Endothelial cell of umbilical vein (primary cell): ENCODE results near the gene NKD2. TPM values are rescaled to one million over a fixed set of nuclear protein-coding genes. Genes with fewer than 3 reads are reported as not detected.
"Not testable (repeated sequence)": the region's sequence is repeated elsewhere in the genome, so short reads cannot be mapped to it uniquely, and the experiment has no call there.

ENCODE experiments used
- BruUV-seq: library from RNA; stranded (reverse); fragments of 400-500 nt; replicated peaks from 2 replicates; lab custom pipeline; 2021; lab: Mats Ljungman, UMichigan
- CTCF ChIA-PET: fragments of 300-600, 350-600 bp; sonication (Branson Sonifier 250); formaldehyde crosslinking; loops from one replicate; lab custom pipeline; 2021; ENCODE audit warnings: antibody characterized with exemption, inconsistent platforms; lab: Charles Lee
- POLR2A ChIA-PET: fragments of 300-600, 350-600 bp; sonication (Branson Sonifier 250); formaldehyde crosslinking; loops from one replicate; lab custom pipeline; 2021; ENCODE audit warnings: antibody characterized with exemption, inconsistent platforms; lab: Charles Lee
- DNase-seq: peaks from one replicate; pipeline ENCODE4 v3.0.0-alpha.2; 2011; ENCODE audit warnings: low read depth, low spot score
- FAIRE-seq: peaks from 2 replicates; lab custom pipeline; 2011; peaks lifted over from hg19 to GRCh38; lab: Jason Lieb, UNC
- H2AFZ ChIP-seq: 2 replicates; pipeline ENCODE4 v1.6.0; 2012; ENCODE audit warnings: low read depth, low read length, control low read depth, inconsistent platforms
- H3K27ac ChIP-seq: 2 replicates; pipeline ENCODE4 v1.5.1; 2011; ENCODE audit warnings: low read depth, mild to moderate bottlenecking, control low read depth, low read length, moderate library complexity; ENCODE audit not compliant: insufficient read depth
- H3K27me3 ChIP-seq, 2 experiments: 2 replicates each; pipeline versions ENCODE4 v1.6.0 to v1.6.1; 2011; ENCODE audit warnings: low read length in 2 of 2, mixed read lengths in 1 of 2; ENCODE audit not compliant: control insufficient read depth in 2 of 2, insufficient read depth in 2 of 2
- H3K36me3 ChIP-seq, 2 experiments: 2 replicates in 1 of 2; 3 replicates in 1 of 2; pipeline ENCODE4 v1.5.1; 2011; ENCODE audit warnings: low read length in 2 of 2, mild to moderate bottlenecking in 1 of 2, moderate library complexity in 1 of 2; ENCODE audit not compliant: control insufficient read depth in 2 of 2, insufficient read depth in 2 of 2; ENCODE audit errors: extremely low read depth in 1 of 2
- H3K4me1 ChIP-seq: 3 replicates; pipeline ENCODE4 v1.5.1; 2011; ENCODE audit warnings: mild to moderate bottlenecking, low read length; ENCODE audit not compliant: control insufficient read depth, insufficient read depth; ENCODE audit errors: extremely low read depth
- H3K4me2 ChIP-seq: 2 replicates; pipeline ENCODE4 v1.6.1; 2011; ENCODE audit warnings: low read length, control low read depth, mixed read lengths; ENCODE audit not compliant: insufficient read depth
- H3K4me3 ChIP-seq, 3 experiments: fragments of 200-600 bp in 1 of 3; sonication (generic), shearing (Covaris generic) in 1 of 3; replicated peaks in 1 of 3; 2 replicates each; pipeline ENCODE4 v1.5.1; 2011 to 2016; ENCODE audit warnings: control low read depth in 3 of 3, low read length in 3 of 3, mild to moderate bottlenecking in 2 of 3, inconsistent platforms in 1 of 3, low read depth in 1 of 3, moderate library complexity in 1 of 3; ENCODE audit not compliant: insufficient read depth in 1 of 3
- H3K79me2 ChIP-seq: 2 replicates; pipeline ENCODE4 v1.6.0; 2012; ENCODE audit warnings: low read length, inconsistent platforms; ENCODE audit not compliant: control insufficient read depth, insufficient read depth
- H3K9ac ChIP-seq: replicated peaks from 2 replicates; pipeline ENCODE3; 2011; ENCODE audit warnings: low read length, control low read depth; ENCODE audit not compliant: insufficient read depth; ENCODE audit errors: extremely low read depth
- H3K9me1 ChIP-seq: replicated peaks from 3 replicates; pipeline ENCODE4 v1.6.0; 2011; ENCODE audit warnings: mild to moderate bottlenecking, low read length; ENCODE audit not compliant: control insufficient read depth, insufficient read depth; ENCODE audit errors: extremely low read depth
- H3K9me3 ChIP-seq: replicated peaks from 2 replicates; pipeline ENCODE4 v1.5.1; 2012; ENCODE audit warnings: low read length, inconsistent platforms; ENCODE audit not compliant: control insufficient read depth, insufficient read depth
- H4K20me1 ChIP-seq: replicated peaks from 2 replicates; pipeline ENCODE3; 2011; ENCODE audit warnings: mild to moderate bottlenecking, low read length; ENCODE audit not compliant: control insufficient read depth, insufficient read depth; ENCODE audit errors: extremely low read depth
- EZH2 ChIP-seq: IDR thresholded peaks from 2 replicates; pipeline ENCODE4 v1.6.1; 2012; ENCODE audit warnings: borderline replicate concordance, low read depth, mild to moderate bottlenecking, moderate library complexity, low read length, inconsistent platforms; ENCODE audit not compliant: severe bottlenecking
- FOS ChIP-seq: IDR thresholded peaks from 2 replicates; pipeline ENCODE4 v1.6.1; 2011; ENCODE audit warnings: mild to moderate bottlenecking, low read length, moderate library complexity, borderline replicate concordance; ENCODE audit not compliant: insufficient read depth
- GATA2 ChIP-seq: IDR thresholded peaks from 2 replicates; pipeline ENCODE4 v1.7.0; 2011; ENCODE audit warnings: low read depth, mild to moderate bottlenecking, moderate library complexity, mixed read lengths, low read length; ENCODE audit not compliant: insufficient read length, insufficient read depth
- JUN ChIP-seq: IDR thresholded peaks from 2 replicates; pipeline ENCODE4 v1.6.1; 2011; ENCODE audit warnings: borderline replicate concordance, low read depth; ENCODE audit not compliant: insufficient read length, insufficient read depth
- MYC ChIP-seq: IDR thresholded peaks from one replicate; pipeline ENCODE4 v1.6.1; 2011; ENCODE audit warnings: mild to moderate bottlenecking, low read depth, low read length
- POLR2A ChIP-seq: IDR thresholded peaks from 2 replicates; pipeline ENCODE4 v1.6.1; 2012; ENCODE audit warnings: low read depth, mild to moderate bottlenecking, control low read depth, low read length
- POLR2AphosphoS5 ChIP-seq: IDR thresholded peaks from 2 replicates; pipeline ENCODE4 v1.6.1; 2012; ENCODE audit warnings: low read depth, mild to moderate bottlenecking, control low read depth, low read length, moderate library complexity; ENCODE audit not compliant: insufficient read depth
- dilution Hi-C: fragments of 300-500 bp; cut with MboI; formaldehyde crosslinking; loops from one replicate; pipeline ENCODE4 v1.15.0; 2019; ENCODE audit warnings: low sequenced_read_pairs; ENCODE audit not compliant: extremely low pct_ligation_motif_present
- intact Hi-C: fragments of 100-400 bp; cut with micrococcal nuclease; formaldehyde crosslinking; loops from one replicate; pipeline ENCODE4 v1.10.0; 2022
- polyA plus RNA-seq, 4 experiments: library from polyadenylated mRNA; depleted of rRNA in 3 of 4; stranded (reverse) in 3 of 4; unstranded in 1 of 4; fragments of >200 nt; gene quantifications; 2 replicates each; pipeline versions ENCODE4 v1.2.1 to v1.2.3, GENCODE V29; 2011 to 2012; ENCODE audit warnings: missing spikeins in 1 of 4
- total RNA-seq: library from RNA; stranded (reverse); gene quantifications from 2 replicates; pipeline ENCODE4 v1.2.3, GENCODE V29; 2021
- TF ChIP-seq, protein P1 (sequence below): IDR thresholded peaks from 2 replicates; pipeline ENCODE4 v1.6.1; 2011; ENCODE audit not compliant: insufficient read depth, insufficient read length
- TF ChIP-seq, protein P2 (sequence below), 2 donors: IDR thresholded peaks; 1 replicate in 1 of 2; 2 replicates in 1 of 2; pipeline ENCODE4 v1.5.1; 2011; ENCODE audit warnings: low read length in 2 of 2, mild to moderate bottlenecking in 2 of 2, moderate library complexity in 2 of 2, control low read depth in 1 of 2, inconsistent platforms in 1 of 2, low read depth in 1 of 2; ENCODE audit not compliant: insufficient read depth in 1 of 2; ENCODE audit errors: extremely low read depth in 1 of 2

The NKD2 gene
- total and polyA plus RNA-seq, 2 donors (not counting 3 experiments of a cell fraction or from before 2014, with no cell fraction given) = 0.08 TPM; not detected in 1

DNA sequence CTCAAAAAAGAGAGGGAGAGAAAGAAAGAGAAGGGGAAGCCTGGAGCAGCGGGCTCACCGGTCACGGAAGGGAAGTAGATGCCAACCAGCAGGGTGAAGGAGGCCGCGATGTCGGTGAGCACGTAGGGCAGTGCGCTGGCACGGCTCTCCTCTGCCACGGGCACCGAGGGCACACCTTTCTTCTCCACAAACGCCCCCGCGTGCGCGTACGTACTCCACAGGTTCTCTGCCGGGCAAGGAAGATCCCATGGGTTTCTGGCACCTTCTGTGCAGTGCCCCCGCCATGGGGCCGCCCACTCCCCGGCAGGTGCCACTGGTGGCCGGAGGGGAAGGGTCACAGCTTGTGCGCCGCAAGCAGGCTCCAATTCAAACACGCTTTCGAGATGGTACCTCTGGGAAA, 72.9 kb downstream of the NKD2 start:
- CTCF ChIA-PET = no interaction called here
- POLR2A ChIA-PET = no interaction called here
- Histone ChIP-seq H3K9ac (no peak overlapping the region), H4K20me1 (no peaks in the 10 kb centered on the region), H3K27ac (no peak overlapping the region), H3K4me3 (no peak overlapping the region), H3K36me3 (peaks cover 0 to 13% of the 10 kb centered on the region in 2 experiments), H2AFZ (no peak overlapping the region), H3K79me2 (no peaks in the 10 kb centered on the region), H3K4me2 (no peak overlapping the region), H3K4me1 (no peaks in the 10 kb centered on the region), H3K9me1 (no peaks in the 10 kb centered on the region), H3K9me3 (no peaks in the 10 kb centered on the region), H3K27me3 (no peaks in the 10 kb centered on the region)
- intact Hi-C loops (no loop called here), dilution Hi-C loops (no loop called here)
- no TSS peak for BruUV-seq
- DNase-seq (no peak), FAIRE-seq (no peak)
- TF ChIP-seq, protein P1, sequence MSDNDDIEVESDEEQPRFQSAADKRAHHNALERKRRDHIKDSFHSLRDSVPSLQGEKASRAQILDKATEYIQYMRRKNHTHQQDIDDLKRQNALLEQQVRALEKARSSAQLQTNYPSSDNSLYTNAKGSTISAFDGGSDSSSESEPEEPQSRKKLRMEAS = no peak
- TF ChIP-seq FOS (no peak), POLR2A (no peak), POLR2AphosphoS5 (no peak), MYC (no peak), JUN (no peak), EZH2 (no peak), GATA2 (no peak)
- TF ChIP-seq, protein P2, sequence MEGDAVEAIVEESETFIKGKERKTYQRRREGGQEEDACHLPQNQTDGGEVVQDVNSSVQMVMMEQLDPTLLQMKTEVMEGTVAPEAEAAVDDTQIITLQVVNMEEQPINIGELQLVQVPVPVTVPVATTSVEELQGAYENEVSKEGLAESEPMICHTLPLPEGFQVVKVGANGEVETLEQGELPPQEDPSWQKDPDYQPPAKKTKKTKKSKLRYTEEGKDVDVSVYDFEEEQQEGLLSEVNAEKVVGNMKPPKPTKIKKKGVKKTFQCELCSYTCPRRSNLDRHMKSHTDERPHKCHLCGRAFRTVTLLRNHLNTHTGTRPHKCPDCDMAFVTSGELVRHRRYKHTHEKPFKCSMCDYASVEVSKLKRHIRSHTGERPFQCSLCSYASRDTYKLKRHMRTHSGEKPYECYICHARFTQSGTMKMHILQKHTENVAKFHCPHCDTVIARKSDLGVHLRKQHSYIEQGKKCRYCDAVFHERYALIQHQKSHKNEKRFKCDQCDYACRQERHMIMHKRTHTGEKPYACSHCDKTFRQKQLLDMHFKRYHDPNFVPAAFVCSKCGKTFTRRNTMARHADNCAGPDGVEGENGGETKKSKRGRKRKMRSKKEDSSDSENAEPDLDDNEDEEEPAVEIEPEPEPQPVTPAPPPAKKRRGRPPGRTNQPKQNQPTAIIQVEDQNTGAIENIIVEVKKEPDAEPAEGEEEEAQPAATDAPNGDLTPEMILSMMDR (IDR thresholded peaks at IDR 0.05; ENCODE audit: extremely low read depth in 1 of 2, insufficient read depth in 1 of 2, low read depth in 1 of 2, low read length in 2 of 2) = no peak

DNA sequence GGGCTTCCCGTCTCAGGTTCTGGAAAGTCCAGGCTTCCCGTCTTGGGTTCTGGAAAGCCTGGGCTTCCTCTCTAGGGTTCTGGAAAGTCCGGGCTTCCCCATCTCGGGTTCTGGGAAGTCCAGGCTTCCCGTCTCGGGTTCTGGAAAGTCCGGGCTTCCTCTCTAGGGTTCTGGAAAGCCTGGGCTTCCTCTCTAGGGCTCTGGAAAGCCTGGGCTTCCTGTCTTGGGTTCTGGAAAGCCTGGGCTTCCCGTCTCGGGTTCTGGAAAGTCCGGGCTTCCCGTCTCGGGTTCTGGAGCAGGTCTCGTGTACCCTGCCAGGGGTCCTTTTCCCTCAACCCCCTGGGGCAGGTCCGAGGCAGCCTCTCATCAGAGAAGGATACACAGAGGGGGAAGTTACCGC, 74.4 kb downstream of the NKD2 start:
- H3K4me2 ChIP-seq, H3K4me3 ChIP-seq, H3K27me3 ChIP-seq, H3K9me1 ChIP-seq, H3K4me1 ChIP-seq, H3K9me3 ChIP-seq, H3K79me2 ChIP-seq, H3K27ac ChIP-seq, FAIRE-seq, H4K20me1 ChIP-seq, BruUV-seq, DNase-seq, dilution Hi-C loops, H2AFZ ChIP-seq, intact Hi-C loops, POLR2A ChIA-PET, CTCF ChIA-PET, H3K9ac ChIP-seq: not testable (repeated sequence)
- H3K36me3 ChIP-seq = peaks cover 3 to 15% of the 10 kb centered on the region in 2 experiments
